ENCODE data around the gene LINC01488. TPM values are rescaled to one million over a fixed set of nuclear protein-coding genes. Genes with fewer than 3 reads are reported as not detected.
A peak's percentile ranks its signal among the peaks of the same experiment; 100 is the strongest.

The LINC01488 gene
- total RNA-seq: not detected

- no peak within 1 kb of the TSS for H3K27ac Mint-ChIP-seq
- ChIA-PET CTCF (no interaction called here), POLR2A (no interaction called here)
- H3K4me1 Mint-ChIP-seq: no peaks in the 10 kb centered on the region
- H3K27me3 Mint-ChIP-seq: no peaks in the 10 kb centered on the region
- H3K9me3 Mint-ChIP-seq: no peaks in the 10 kb centered on the region
- no peak within 1 kb of the TSS for H3K4me3 Mint-ChIP-seq
- no peaks in the 10 kb centered on the region for H3K36me3 Mint-ChIP-seq (ENCODE audit: low read depth)
- DNase-seq: no peak
Measured at GRCh38 chr11:69481393-69481844, at the start of gene LINC01488. Gene LINC01488, plus strand, starts transcription at chr11:69481663.

DNA sequence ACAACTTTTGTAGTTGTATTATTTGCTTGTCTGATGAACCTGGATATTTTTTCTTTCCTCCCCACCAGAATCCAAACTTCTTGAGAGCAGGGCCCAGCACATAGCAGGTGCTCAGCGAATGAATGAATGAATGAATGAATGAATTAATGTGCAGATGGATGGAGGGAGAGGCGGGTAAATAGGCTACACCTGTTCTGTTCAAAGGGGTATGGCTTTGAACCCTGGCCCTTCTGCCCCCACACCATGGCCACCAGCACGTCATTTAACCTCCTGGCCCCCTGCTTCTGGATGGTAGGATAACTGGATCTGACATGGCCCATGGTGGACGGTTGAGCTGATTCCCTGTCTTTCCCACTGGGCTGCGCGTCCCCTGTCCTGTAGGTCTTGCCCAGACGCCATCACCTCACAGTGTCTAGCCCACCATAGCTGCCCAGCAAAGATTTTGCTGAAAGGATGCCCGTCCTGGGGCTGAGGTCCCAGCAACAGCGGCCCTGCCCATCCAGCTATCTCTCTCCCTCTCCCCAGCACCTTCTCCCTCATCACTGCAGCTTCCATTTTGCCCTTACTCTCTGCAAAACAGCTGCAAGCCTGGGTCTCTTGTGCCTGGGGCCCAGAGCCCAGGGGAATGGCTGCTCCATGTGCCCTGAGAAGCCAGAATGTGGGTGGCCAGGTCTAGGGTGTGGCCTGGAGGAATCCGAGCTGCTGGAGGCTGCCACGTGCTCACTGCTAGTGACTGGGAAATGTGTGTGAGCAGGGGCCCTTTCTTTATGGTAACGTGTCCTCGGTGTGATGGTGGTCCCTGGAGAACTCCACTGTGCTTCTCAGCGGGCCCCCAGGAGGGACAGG lies 49.3 kb upstream of the LINC01488 start:
- ChIA-PET CTCF (interaction anchor here (0.5 to 1.3 kb wide), 2 partner anchors 86 to 135 kb away, joined by 4 read pairs; no protein-coding TSS in a partner anchor), POLR2A (no interaction called here)
- no peak for DNase-seq
- Mint-ChIP-seq H3K4me3 (no peak overlapping the region), H3K27ac (no peak overlapping the region), H3K27me3 (peaks cover 5% of the 10 kb centered on the region), H3K9me3 (no peaks in the 10 kb centered on the region), H3K36me3 (ENCODE audit: low read depth) (no peaks in the 10 kb centered on the region), H3K4me1 (no peaks in the 10 kb centered on the region)

DNA sequence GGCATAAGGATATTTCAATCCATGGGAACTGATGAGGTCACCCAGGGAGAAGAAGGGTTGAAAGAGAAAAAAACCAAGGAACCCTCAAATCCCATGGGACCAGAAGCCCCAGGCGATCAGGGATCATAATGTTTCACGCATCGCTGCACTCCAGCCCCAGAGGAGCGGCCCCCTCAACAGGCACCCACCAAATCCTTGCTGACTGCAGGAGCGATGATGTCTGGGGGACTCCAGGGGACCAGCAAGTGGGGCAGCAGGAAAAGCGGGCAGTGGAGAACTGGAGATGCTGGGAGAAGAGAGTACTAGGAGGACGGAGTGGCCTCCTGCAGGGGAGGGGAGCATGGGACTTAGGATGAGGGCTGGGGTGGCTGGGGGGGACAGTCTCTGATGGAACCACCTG lies 47.7 kb upstream of the LINC01488 start:
- no peak for DNase-seq
- Mint-ChIP-seq H3K9me3 (no peaks in the 10 kb centered on the region), H3K4me3 (no peak overlapping the region), H3K27ac (no peak overlapping the region), H3K27me3 (peaks cover 5% of the 10 kb centered on the region), H3K36me3 (ENCODE audit: low read depth) (no peaks in the 10 kb centered on the region), H3K4me1 (no peaks in the 10 kb centered on the region)
- ChIA-PET CTCF (no interaction called here), POLR2A (no interaction called here)

GRCh38 chr11:69434471-69434931 lies 47.0 kb upstream of the LINC01488 start:
- no peak for DNase-seq
- CTCF ChIA-PET: no interaction called here

GRCh38 chr11:69435161-69435986 lies 46.1 kb upstream of the LINC01488 start:
- Mint-ChIP-seq H3K4me3 (no peak overlapping the region), H3K36me3 (ENCODE audit: low read depth) (no peaks in the 10 kb centered on the region), H3K9me3 (no peaks in the 10 kb centered on the region), H3K27me3 (peaks cover 5% of the 10 kb centered on the region), H3K27ac (no peak overlapping the region), H3K4me1 (no peaks in the 10 kb centered on the region)
- CTCF ChIA-PET: interaction anchor here (0.6 kb wide), 1 partner anchor 1211 kb away, joined by 3 read pairs; no protein-coding TSS in a partner anchor
- no peak for DNase-seq
- POLR2A ChIA-PET: no interaction called here

More at GRCh38 chr11:69434471-69434931, 47.0 kb upstream of the LINC01488 start:
- H3K9me3 Mint-ChIP-seq: no peaks in the 10 kb centered on the region
- H3K27ac Mint-ChIP-seq: no peak overlapping the region
- H3K36me3 Mint-ChIP-seq (ENCODE audit: low read depth): no peaks in the 10 kb centered on the region
- no peak overlapping the region for H3K4me3 Mint-ChIP-seq
- H3K4me1 Mint-ChIP-seq: no peaks in the 10 kb centered on the region
- H3K27me3 Mint-ChIP-seq: peaks cover 5% of the 10 kb centered on the region
- POLR2A ChIA-PET: no interaction called here

DNA sequence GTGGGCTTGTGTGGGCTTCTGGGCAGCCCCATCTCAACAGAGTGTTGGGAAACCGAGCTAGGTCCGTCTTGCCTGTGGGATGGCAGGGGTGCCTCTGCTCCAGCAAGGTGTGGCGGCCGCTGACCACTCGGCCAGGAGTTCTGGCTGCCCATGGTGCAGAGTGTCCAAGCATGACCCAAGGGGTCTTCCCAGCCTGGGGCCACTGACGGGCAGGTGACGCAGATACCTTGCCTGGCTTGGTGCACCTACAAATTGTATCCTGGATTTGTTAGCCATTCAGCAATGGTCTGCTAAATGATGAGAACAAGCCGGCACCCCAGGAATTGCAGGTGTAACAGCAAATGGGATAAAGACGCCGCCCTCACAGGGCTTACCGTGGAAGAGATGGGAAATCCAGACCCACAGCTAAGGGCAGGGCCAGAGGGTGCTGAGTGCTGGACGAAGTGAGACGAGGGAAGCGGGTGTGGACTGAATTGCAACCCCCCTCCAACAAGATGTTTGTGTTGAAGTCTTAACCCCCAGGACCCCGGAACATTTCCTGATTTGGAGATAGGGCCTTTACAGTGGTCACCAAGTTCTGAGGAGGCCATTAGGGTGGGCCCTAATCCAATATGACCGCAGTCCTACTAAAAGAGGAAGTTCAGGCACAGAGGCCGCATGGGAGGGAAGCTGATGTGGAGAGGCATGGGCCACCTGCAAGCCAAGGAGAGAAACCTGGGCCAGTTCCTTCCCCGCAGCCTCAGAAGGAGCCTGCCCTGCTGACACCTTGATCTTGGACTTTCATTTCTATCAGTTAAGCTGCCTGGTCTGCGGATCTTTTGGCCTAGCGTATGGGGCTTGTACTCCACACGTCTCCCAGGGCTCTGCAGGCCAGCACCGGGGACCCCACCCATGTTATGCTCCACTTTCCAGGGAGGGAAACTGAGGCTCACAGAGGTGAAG lies 45.2 kb upstream of the LINC01488 start:
- CTCF ChIA-PET: no interaction called here
- no peaks in the 10 kb centered on the region for H3K36me3 Mint-ChIP-seq (ENCODE audit: low read depth)
- no peaks in the 10 kb centered on the region for H3K9me3 Mint-ChIP-seq
- no peak overlapping the region for H3K27ac Mint-ChIP-seq
- H3K27me3 Mint-ChIP-seq: peaks cover 5% of the 10 kb centered on the region
- no peak overlapping the region for H3K4me3 Mint-ChIP-seq
- no peak for DNase-seq
- no peaks in the 10 kb centered on the region for H3K4me1 Mint-ChIP-seq
- POLR2A ChIA-PET: no interaction called here

GRCh38 chr11:69437001-69437875 lies 44.2 kb upstream of the LINC01488 start:
- Mint-ChIP-seq H3K9me3 (no peaks in the 10 kb centered on the region), H3K27me3 (peaks cover 5% of the 10 kb centered on the region)

DNA sequence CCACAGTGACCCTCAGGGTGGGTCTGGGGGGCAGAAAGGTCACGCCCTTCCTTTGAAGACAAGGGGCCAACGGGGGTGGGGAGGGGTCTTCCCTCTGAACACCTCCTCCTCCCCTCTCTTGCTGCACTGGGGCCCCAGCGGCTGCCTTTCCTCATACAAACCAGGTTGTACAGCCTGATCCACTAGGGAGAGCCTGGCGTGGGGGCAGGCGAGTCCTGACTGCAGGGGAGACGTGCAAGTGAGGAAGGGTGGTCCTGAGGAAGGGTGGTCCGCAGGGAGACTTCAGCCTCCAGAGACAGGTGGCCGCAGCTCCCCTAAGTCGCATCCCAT lies 43.6 kb upstream of the LINC01488 start:
- no peak for DNase-seq
- Mint-ChIP-seq H3K27ac (no peak overlapping the region), H3K9me3 (no peaks in the 10 kb centered on the region), H3K36me3 (ENCODE audit: low read depth) (no peaks in the 10 kb centered on the region), H3K27me3 (peaks cover 5% of the 10 kb centered on the region), H3K4me3 (no peak overlapping the region), H3K4me1 (no peaks in the 10 kb centered on the region)
- ChIA-PET CTCF (no interaction called here), POLR2A (no interaction called here)

More at GRCh38 chr11:69437001-69437875, 44.2 kb upstream of the LINC01488 start:
- no peak overlapping the region for H3K4me3 Mint-ChIP-seq
- CTCF ChIA-PET: no interaction called here
- no peak for DNase-seq
- POLR2A ChIA-PET: no interaction called here
- H3K36me3 Mint-ChIP-seq (ENCODE audit: low read depth): no peaks in the 10 kb centered on the region
- H3K4me1 Mint-ChIP-seq: no peaks in the 10 kb centered on the region
- H3K27ac Mint-ChIP-seq: no peak overlapping the region

DNA sequence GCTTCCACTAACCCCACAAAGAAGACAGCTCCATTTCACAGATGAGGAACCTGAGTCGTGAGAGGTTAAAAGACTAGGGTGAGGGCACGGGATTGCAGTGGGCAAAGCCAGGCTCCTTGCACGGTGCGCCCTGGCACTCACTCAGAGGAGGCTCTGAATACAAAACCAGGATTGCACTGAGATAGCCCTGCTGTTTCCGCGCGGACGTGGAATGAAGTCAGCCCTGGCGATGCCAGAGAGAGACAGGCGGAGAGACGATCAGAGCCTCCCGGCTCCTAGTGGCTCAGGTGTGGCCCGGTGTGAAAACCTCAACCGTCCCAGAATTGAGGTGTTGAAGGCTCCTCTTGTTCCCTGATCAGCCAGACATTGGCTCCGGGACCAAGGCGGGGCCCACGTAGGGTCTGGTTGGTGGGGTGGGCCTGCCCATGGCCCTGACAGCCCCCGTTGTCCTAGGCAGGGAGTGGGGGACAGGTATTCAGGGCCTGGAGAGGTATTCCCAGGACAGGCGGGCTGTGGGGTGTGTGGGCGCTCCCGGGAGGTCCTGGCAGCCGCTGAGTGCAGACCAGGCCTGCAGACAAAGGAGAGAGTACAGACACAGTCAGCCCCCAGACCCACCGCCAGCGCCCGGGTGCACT lies 43.1 kb upstream of the LINC01488 start:
- peaks cover 5% of the 10 kb centered on the region for H3K27me3 Mint-ChIP-seq
- no peak overlapping the region for H3K4me3 Mint-ChIP-seq
- no peak for DNase-seq
- H3K9me3 Mint-ChIP-seq: no peaks in the 10 kb centered on the region
- CTCF ChIA-PET: no interaction called here
- H3K36me3 Mint-ChIP-seq (ENCODE audit: low read depth): no peaks in the 10 kb centered on the region
- POLR2A ChIA-PET: no interaction called here
- peaks cover 4% of the 10 kb centered on the region for H3K4me1 Mint-ChIP-seq
- H3K27ac Mint-ChIP-seq: no peak overlapping the region

- Mint-ChIP-seq H3K9me3 (no peaks in the 10 kb centered on the region), H3K36me3 (ENCODE audit: low read depth) (no peaks in the 10 kb centered on the region), H3K27ac (peak overlapping the region; percentile 13), H3K4me3 (no peak overlapping the region), H3K4me1 (peaks cover 8% of the 10 kb centered on the region), H3K27me3 (peaks cover 9% of the 10 kb centered on the region)
- POLR2A ChIA-PET: no interaction called here
- CTCF ChIA-PET: no interaction called here
- DNase-seq: no peak
Measured at GRCh38 chr11:69439127-69439526, 42.3 kb upstream of the LINC01488 start.

DNA sequence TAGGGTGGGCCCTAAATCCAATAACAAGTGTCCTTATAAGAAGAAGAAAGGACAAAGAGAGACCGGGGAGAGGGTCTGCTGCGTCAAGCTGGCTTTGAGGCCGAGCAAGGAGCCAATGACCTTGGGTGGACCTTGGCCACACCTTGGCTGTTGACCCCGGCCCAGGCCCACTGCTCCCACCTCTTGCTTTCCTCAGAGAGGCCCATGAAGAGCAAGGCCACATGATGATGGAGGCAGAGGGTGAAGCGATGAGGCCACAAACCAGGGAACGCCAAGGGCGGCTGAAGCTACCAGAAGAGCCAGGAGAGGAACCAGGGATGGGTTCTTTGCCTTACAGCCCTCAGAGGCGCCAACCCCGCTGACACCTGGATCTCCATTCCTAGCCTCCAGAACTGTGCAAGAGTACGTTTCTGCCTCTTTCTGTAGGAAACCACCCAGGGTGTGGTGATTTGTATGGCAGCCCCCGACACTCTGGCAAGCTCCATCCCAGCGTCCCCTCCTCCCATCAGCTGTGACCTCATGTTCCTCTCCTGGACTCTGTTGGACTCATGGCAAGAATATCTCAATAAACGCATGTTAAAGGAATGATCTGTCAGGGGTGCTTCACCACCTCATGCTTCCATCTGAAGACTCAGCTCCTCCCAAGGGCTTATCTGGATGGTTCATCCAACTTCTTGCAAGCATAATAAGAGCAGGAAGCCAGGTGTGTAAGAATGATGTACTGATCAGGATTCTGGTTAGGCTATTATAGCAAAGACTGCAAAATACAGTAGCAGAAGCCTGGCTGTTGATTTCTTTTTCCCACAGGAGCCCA lies 41.6 kb upstream of the LINC01488 start:
- peaks cover 8% of the 10 kb centered on the region for H3K27me3 Mint-ChIP-seq
- H3K36me3 Mint-ChIP-seq (ENCODE audit: low read depth): no peaks in the 10 kb centered on the region
- no peak for DNase-seq
- H3K4me3 Mint-ChIP-seq: no peak overlapping the region
- H3K4me1 Mint-ChIP-seq: peaks cover 8% of the 10 kb centered on the region
- no peaks in the 10 kb centered on the region for H3K9me3 Mint-ChIP-seq
- CTCF ChIA-PET: interaction anchor here (0.5 kb wide), 1 partner anchor 14 kb away, joined by 3 read pairs; no protein-coding TSS in a partner anchor
- POLR2A ChIA-PET: no interaction called here
- no peak overlapping the region for H3K27ac Mint-ChIP-seq

Measured in activated CD4-positive, alpha-beta T cell treated with anti-CD3 and anti-CD28 coated beads, Interleukin-2, amount 10 ng/mL, durations not matched to agents 7 days and 5 days (primary cell).